ENCODE measurements around the gene ELMO1. TPM values are rescaled to one million over a fixed set of nuclear protein-coding genes. Genes with fewer than 3 reads are reported as not detected.

Gene ELMO1
- total and polyA plus RNA-seq, 4 donors, result 29.2 to 98.3 (median 86.8) TPM

DNA sequence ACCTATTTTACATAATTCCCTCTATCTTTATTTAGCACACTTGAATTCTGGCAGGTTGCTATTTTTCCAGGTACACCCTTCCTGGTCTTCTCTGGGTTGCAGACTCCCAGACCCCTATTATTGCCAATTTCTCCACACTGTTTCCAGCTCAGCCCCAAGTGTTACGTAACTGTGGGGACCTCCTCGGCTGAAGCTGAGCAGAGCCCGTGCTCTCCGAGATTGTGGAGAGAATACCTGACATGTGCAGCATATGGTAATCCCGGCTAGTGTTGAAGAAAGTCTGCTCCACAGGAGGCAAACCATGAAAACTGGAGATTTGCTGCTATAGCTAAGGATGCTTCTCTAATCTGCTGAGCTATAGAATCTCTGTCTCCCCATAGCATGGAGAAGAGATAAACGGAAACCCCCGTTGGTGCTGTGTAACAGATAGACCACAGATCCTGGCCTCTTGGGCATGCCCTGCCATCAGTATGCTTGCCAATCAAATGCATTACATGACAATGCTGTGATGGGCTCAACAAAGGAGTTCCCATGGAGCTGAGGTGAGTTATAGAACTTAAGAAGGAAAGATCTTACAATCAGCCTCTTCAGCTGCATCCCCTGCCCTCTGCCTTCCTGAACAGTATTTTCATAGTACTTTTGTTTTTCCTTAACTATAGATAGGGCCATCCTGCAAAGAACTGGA, 579.8 kb downstream of the ELMO1 start:
- H3K27ac ChIP-seq (ENCODE audit: low read depth, low read length), result no peak overlapping the region
- DNase-seq (ENCODE audit: low read depth in 4 of 6, low spot score in 6 of 6), result no peak
- no peaks in the 10 kb centered on the region for H3K9me3 ChIP-seq (ENCODE audit: control insufficient read depth, insufficient read depth, low read length)
- no peak overlapping the region for H3K4me3 ChIP-seq (ENCODE audit: low read depth, low read length)
- H3K36me3 ChIP-seq (ENCODE audit: control insufficient read depth, insufficient read depth, low read length), result peaks cover 6% of the 10 kb centered on the region
- H3K4me1 ChIP-seq (ENCODE audit: control insufficient read depth, insufficient read depth, low read length), result peaks cover 6% of the 10 kb centered on the region
- WGBS (ENCODE audit: insufficient coverage), result 95% methylated on average over 4 of the region's 7 CpGs
- no peaks in the 10 kb centered on the region for H3K27me3 ChIP-seq (ENCODE audit: control insufficient read depth, insufficient read depth, low read length)

DNA sequence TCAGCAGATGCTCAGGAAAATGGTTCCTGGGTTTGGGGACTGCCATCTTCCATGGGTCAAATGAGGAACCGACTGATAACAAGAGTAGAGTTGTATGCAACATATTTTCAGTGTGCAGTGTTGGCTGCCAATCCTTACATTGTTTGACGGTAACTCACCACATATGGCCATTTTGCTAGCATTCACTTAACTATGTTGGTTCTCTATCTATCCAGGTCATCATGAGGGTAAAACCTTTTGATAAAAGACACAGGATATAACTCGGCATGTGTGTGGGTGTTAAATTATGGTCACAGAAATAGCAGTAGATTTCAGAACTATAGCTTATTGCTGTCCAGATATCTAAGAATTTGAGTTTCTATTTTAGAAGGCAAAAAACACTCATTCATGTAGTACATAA, 583.6 kb downstream of the ELMO1 start:
- WGBS (ENCODE audit: insufficient coverage), result 78% methylated on average over 1 of the region's 3 CpGs
- no peak overlapping the region for H3K27ac ChIP-seq (ENCODE audit: low read depth, low read length)
- DNase-seq (ENCODE audit: low read depth in 4 of 6, low spot score in 6 of 6), result no peak
- no peak overlapping the region for H3K4me3 ChIP-seq (ENCODE audit: low read depth, low read length)
- H3K27me3 ChIP-seq (ENCODE audit: control insufficient read depth, insufficient read depth, low read length), result no peaks in the 10 kb centered on the region
- H3K9me3 ChIP-seq (ENCODE audit: control insufficient read depth, insufficient read depth, low read length), result no peaks in the 10 kb centered on the region
- peaks cover 6% of the 10 kb centered on the region for H3K4me1 ChIP-seq (ENCODE audit: control insufficient read depth, insufficient read depth, low read length)
- peaks cover 6% of the 10 kb centered on the region for H3K36me3 ChIP-seq (ENCODE audit: control insufficient read depth, insufficient read depth, low read length)

DNA sequence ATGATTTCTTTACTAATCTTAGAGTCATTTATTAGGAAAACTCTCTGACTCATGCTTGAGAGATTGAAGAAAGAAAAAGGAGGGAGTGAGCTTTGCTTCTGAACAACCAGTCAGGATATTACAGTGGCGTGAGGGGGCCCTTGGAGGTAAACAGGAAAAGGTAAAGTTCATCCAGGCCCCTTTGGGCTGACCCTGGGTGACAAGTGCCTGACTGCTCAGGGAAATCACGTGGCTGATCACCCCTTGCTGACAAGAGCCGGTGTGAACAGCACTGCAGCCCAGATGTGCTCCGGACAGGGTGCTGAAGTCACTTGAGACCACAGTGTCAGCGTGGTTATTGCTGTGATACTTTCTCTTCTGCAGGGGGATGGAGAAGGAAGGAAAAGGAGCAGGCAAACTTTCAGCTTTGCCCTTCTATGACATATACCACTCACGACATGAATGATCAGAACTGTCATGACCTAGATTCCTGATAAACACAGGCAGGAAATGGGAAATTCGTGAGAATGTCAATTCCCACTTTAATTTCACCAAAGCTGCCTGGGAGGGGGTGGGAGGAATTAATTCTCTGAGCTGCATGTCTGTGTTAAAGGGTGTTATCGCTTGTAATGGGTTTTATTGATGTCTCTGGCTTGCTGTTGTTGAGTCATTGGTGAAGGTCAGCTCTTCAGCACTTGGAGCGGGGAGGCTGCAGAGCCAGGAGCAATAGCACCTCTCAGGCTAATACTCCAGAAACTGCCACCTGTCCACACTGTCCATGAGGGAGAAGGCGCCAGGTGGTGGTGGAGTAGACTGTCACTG, 584.6 kb downstream of the ELMO1 start:
- Histone ChIP-seq H3K4me1 (ENCODE audit: control insufficient read depth, insufficient read depth, low read length) (peaks cover 6% of the 10 kb centered on the region), H3K27me3 (ENCODE audit: control insufficient read depth, insufficient read depth, low read length) (no peaks in the 10 kb centered on the region), H3K9me3 (ENCODE audit: control insufficient read depth, insufficient read depth, low read length) (no peaks in the 10 kb centered on the region), H3K4me3 (ENCODE audit: low read depth, low read length) (no peak overlapping the region), H3K27ac (ENCODE audit: low read depth, low read length) (no peak overlapping the region), H3K36me3 (ENCODE audit: control insufficient read depth, insufficient read depth, low read length) (peaks cover 6% of the 10 kb centered on the region)
- WGBS (ENCODE audit: insufficient coverage), result 60% methylated on average over 5 of the region's 10 CpGs
- DNase-seq (ENCODE audit: low read depth in 4 of 6, low spot score in 6 of 6), result no peak

DNA sequence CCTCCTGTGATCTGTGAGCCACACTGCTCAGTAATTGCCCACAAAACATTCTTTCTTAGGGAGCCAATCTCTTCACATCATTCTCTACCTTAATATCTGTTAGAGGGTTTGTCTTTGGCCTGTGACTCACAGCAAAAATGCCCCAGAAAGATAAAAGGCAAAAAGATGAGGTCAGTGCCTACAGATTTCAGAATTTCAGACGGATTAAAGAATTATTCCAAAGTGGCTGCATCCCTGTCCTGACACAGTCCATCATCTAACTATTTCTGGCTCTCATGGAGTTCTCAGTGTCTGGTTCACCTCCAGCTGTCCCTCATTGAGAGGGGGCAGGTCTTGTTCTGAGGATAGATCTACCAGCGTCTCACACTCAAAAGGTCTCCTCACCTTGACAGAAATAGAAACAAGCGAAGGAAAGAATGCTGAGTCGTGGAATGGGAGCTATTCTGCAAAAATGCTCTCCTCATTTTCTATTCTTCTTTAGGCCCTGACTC, 585.8 kb downstream of the ELMO1 start:
- Histone ChIP-seq H3K4me3 (ENCODE audit: low read depth, low read length) (no peak overlapping the region), H3K9me3 (ENCODE audit: control insufficient read depth, insufficient read depth, low read length) (no peaks in the 10 kb centered on the region), H3K27me3 (ENCODE audit: control insufficient read depth, insufficient read depth, low read length) (no peaks in the 10 kb centered on the region), H3K4me1 (ENCODE audit: control insufficient read depth, insufficient read depth, low read length) (peaks cover 6% of the 10 kb centered on the region), H3K36me3 (ENCODE audit: control insufficient read depth, insufficient read depth, low read length) (no peaks in the 10 kb centered on the region), H3K27ac (ENCODE audit: low read depth, low read length) (no peak overlapping the region)
- DNase-seq (ENCODE audit: low read depth in 4 of 6, low spot score in 6 of 6), result no peak
- 100% methylated on average over 1 of the region's 4 CpGs for WGBS (ENCODE audit: insufficient coverage)

DNA sequence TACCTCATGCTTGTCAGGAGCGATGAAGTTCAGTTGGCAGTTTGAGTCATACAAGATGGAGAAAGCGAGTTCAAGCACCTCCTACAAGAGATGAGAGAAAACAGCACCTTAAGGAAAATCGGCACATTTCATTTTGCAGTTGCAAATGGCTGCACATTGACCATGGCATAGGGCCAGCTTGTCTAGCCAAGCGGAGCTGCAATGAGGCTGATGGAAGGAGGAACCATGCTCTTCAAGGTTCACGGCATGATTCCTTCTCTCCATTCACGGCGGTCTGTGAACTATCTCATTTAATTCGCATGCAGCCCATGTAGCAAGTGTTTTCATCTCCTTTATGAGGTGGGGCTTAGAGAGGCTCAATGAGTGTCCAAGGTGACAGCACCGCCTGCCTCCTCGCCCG, 587.0 kb downstream of the ELMO1 start:
- H3K27me3 ChIP-seq (ENCODE audit: control insufficient read depth, insufficient read depth, low read length), result no peaks in the 10 kb centered on the region
- H3K4me1 ChIP-seq (ENCODE audit: control insufficient read depth, insufficient read depth, low read length), result peaks cover 6% of the 10 kb centered on the region
- WGBS (ENCODE audit: insufficient coverage), result 98% methylated on average over 7 of the region's 11 CpGs
- H3K27ac ChIP-seq (ENCODE audit: low read depth, low read length), result no peak overlapping the region
- H3K4me3 ChIP-seq (ENCODE audit: low read depth, low read length), result no peak overlapping the region
- H3K36me3 ChIP-seq (ENCODE audit: control insufficient read depth, insufficient read depth, low read length), result no peaks in the 10 kb centered on the region
- no peak for DNase-seq (ENCODE audit: low read depth in 4 of 6, low spot score in 6 of 6)
- H3K9me3 ChIP-seq (ENCODE audit: control insufficient read depth, insufficient read depth, low read length), result no peaks in the 10 kb centered on the region

DNA sequence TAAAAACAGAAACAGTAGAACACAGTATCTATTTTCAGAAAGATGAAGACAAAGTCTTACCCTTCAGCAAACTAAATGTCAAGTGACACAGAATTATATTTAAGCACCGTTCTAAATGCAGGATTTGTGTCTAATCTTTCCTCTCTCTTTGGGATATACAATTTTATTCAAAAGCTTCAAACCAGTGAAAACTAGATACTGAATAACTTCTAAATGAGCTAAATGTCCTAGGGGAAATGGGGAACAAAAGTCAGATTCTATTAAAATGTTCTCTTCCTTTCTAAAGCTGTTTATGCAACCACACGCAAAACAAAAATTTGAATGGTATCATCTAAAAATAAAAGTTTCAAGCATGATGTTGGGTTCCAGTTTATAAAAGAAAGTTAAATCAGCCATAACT, 588.0 kb downstream of the ELMO1 start:
- Histone ChIP-seq H3K4me3 (ENCODE audit: low read depth, low read length) (no peak overlapping the region), H3K27ac (ENCODE audit: low read depth, low read length) (no peak overlapping the region), H3K36me3 (ENCODE audit: control insufficient read depth, insufficient read depth, low read length) (no peaks in the 10 kb centered on the region), H3K27me3 (ENCODE audit: control insufficient read depth, insufficient read depth, low read length) (no peaks in the 10 kb centered on the region), H3K4me1 (ENCODE audit: control insufficient read depth, insufficient read depth, low read length) (peaks cover 6% of the 10 kb centered on the region), H3K9me3 (ENCODE audit: control insufficient read depth, insufficient read depth, low read length) (no peaks in the 10 kb centered on the region)
- DNase-seq (ENCODE audit: low read depth in 4 of 6, low spot score in 6 of 6), result no peak
- no CpG with 5 or more reads among the region's 2 CpGs for WGBS (ENCODE audit: insufficient coverage)

DNA sequence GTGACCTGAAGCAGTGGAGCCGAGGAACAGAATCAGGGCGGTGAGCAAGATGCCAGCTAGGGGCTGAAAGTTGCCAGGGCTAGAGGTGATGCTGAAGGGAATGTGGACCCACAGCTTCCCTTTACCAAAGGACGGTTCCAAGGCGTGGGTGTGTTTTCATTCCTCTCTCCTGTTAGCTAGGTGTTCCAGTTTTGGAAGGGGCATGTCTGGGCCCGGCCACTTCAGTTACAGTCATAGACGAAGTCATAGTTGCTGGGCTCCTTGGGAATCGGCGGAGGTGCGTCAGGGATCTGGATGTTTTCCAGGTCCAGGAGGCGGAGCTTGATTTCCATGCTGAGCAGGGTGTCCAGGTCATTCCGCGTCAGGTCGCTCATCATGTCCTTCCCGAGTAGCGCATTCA, 593.3 kb downstream of the ELMO1 start:
- Histone ChIP-seq H3K9me3 (ENCODE audit: control insufficient read depth, insufficient read depth, low read length) (no peaks in the 10 kb centered on the region), H3K4me1 (ENCODE audit: control insufficient read depth, insufficient read depth, low read length) (no peaks in the 10 kb centered on the region), H3K27me3 (ENCODE audit: control insufficient read depth, insufficient read depth, low read length) (no peaks in the 10 kb centered on the region), H3K27ac (ENCODE audit: low read depth, low read length) (no peak overlapping the region), H3K4me3 (ENCODE audit: low read depth, low read length) (no peak overlapping the region), H3K36me3 (ENCODE audit: control insufficient read depth, insufficient read depth, low read length) (peaks cover 11% of the 10 kb centered on the region)
- DNase-seq (ENCODE audit: low read depth in 4 of 6, low spot score in 6 of 6), result no peak
- WGBS (ENCODE audit: insufficient coverage), result 98% methylated on average over 15 of the region's 15 CpGs

DNA sequence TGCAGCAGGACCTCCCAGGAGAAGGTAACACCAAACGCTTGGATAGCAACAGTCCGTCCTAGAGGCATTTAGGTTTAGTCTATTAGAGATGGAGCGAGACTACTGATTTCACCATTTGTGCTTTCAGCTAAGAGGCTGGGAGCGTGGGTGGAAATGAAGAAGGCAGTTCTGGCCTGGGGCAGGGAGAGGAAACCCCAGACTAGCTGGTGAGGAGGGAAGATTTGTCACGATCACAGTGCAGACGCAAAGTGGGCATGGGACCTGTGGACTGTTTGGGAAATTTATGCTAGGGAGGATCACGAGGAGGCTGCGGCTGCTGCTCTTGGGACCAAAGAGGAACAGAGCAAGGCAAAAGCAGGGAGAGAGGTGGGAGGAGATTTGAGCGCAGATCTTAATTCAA, 594.0 kb downstream of the ELMO1 start:
- 97% methylated on average over 9 of the region's 9 CpGs for WGBS (ENCODE audit: insufficient coverage)
- no peak for DNase-seq (ENCODE audit: low read depth in 4 of 6, low spot score in 6 of 6)
- H3K27me3 ChIP-seq (ENCODE audit: control insufficient read depth, insufficient read depth, low read length), result no peaks in the 10 kb centered on the region
- H3K9me3 ChIP-seq (ENCODE audit: control insufficient read depth, insufficient read depth, low read length), result no peaks in the 10 kb centered on the region
- H3K27ac ChIP-seq (ENCODE audit: low read depth, low read length), result no peak overlapping the region
- no peak overlapping the region for H3K4me3 ChIP-seq (ENCODE audit: low read depth, low read length)
- H3K36me3 ChIP-seq (ENCODE audit: control insufficient read depth, insufficient read depth, low read length), result peaks cover 11% of the 10 kb centered on the region
- no peaks in the 10 kb centered on the region for H3K4me1 ChIP-seq (ENCODE audit: control insufficient read depth, insufficient read depth, low read length)

DNA sequence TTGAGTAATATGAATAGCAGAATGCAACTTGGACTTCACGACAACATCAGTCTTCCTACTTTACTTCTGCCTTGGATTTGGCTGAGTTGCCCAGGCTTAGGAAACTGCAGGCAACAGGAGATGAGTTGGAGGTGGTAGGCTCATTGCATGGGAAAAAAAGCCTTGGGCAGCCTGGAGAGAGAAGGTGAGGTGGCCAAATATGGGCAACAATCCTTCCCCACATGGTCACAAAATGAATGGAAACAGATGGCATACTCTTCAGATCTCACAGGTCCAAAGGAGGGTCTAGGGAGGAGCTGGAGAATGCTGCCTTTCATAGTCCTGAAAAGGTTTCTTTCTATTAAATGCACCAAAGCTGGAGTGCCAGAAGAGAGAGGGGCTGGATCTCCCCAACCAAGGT, 595.7 kb downstream of the ELMO1 start:
- Histone ChIP-seq H3K4me1 (ENCODE audit: control insufficient read depth, insufficient read depth, low read length) (no peaks in the 10 kb centered on the region), H3K36me3 (ENCODE audit: control insufficient read depth, insufficient read depth, low read length) (peaks cover 11% of the 10 kb centered on the region), H3K27ac (ENCODE audit: low read depth, low read length) (no peak overlapping the region), H3K27me3 (ENCODE audit: control insufficient read depth, insufficient read depth, low read length) (no peaks in the 10 kb centered on the region), H3K9me3 (ENCODE audit: control insufficient read depth, insufficient read depth, low read length) (no peaks in the 10 kb centered on the region), H3K4me3 (ENCODE audit: low read depth, low read length) (no peak overlapping the region)
- no peak for DNase-seq (ENCODE audit: low read depth in 4 of 6, low spot score in 6 of 6)
- WGBS (ENCODE audit: insufficient coverage), result no CpG with 5 or more reads among the region's 1 CpG

DNA sequence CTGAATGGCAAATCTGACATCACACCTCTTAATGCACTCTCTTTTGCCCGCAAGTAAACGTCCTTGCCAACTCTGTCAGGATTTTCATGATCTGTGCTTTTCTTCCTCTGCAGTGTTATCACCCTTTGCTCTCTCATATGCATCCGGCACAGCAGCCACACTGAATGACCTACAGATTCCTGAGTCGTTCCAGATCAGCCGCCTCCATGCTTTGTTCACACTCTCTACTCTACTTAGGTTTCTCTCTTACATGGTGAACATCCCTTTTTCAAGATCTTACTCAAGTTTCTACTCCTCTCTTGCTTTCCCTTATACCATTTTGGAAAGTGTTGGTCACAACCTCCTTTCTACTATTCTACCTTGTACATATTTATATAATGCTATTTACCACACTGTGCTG, 596.6 kb downstream of the ELMO1 start:
- DNase-seq (ENCODE audit: low read depth in 4 of 6, low spot score in 6 of 6), result no peak
- Histone ChIP-seq H3K36me3 (ENCODE audit: control insufficient read depth, insufficient read depth, low read length) (peaks cover 11% of the 10 kb centered on the region), H3K4me1 (ENCODE audit: control insufficient read depth, insufficient read depth, low read length) (no peaks in the 10 kb centered on the region), H3K27me3 (ENCODE audit: control insufficient read depth, insufficient read depth, low read length) (no peaks in the 10 kb centered on the region), H3K27ac (ENCODE audit: low read depth, low read length) (no peak overlapping the region), H3K9me3 (ENCODE audit: control insufficient read depth, insufficient read depth, low read length) (peaks cover 3% of the 10 kb centered on the region), H3K4me3 (ENCODE audit: low read depth, low read length) (no peak overlapping the region)
- WGBS (ENCODE audit: insufficient coverage), result 75% methylated on average over 5 of the region's 5 CpGs
